HG02840 (cell line): ENCODE results near the gene MMRN2.
"Not testable (repeated sequence)": the region's sequence is repeated elsewhere in the genome, so short reads cannot be mapped to it uniquely, and the experiment has no call there.

ENCODE experiments used
- ATAC-seq: cut with Tn5 transposase; IDR thresholded peaks from one replicate; pipeline ENCODE4 v1.9.1; 2021; ENCODE audit warnings: mild to moderate bottlenecking, moderate library complexity, moderate number of reproducible peaks; ENCODE audit not compliant: unreplicated experiment, low FRiP score

MMRN2 gene

DNA sequence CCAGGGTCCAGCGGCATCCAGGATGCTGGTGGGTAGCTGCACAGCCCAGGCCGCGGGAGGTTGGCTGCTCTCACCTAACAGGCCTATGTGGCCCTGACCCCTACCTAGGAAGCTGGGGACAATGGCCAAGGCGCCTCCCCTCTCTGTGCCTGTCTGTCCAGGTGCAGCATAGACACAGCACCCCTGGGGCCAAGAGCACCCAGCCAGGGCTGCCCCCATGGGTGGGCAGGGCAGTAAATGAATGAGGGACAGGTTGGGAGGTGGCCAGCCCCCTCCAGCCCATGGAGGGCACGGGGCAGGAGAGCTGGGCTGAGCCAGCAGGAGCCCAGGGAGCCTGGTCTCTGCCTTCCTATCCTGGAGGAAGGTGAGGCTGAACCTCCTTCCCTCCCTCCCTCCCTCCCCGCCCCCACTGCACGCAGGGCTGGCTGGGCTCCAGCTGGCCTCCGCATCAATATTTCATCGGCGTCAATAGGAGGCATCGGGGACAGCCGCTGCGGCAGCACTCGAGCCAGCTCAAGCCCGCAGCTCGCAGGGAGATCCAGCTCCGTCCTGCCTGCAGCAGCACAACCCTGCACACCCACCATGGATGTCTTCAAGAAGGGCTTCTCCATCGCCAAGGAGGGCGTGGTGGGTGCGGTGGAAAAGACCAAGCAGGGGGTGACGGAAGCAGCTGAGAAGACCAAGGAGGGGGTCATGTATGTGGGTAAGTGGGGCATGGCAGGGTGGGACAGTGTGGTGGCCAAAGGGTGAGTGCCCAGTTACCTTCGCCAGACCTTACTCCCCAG, 893 bp upstream of the MMRN2 start, which contains the start of gene SNCG:
Gene SNCG (plus strand): TSS at position 484 of the 785 bp plus-strand sequence. CDS start 99 bp downstream, at position 583.
- no peak for ATAC-seq

- ATAC-seq: no peak
Observed at GRCh38 chr10:86956848-86957448, 467 bp downstream of the MMRN2 start.

GRCh38 chr10:86956195-86956847, 1.1 kb downstream of the MMRN2 start:
- no peak for ATAC-seq

DNA sequence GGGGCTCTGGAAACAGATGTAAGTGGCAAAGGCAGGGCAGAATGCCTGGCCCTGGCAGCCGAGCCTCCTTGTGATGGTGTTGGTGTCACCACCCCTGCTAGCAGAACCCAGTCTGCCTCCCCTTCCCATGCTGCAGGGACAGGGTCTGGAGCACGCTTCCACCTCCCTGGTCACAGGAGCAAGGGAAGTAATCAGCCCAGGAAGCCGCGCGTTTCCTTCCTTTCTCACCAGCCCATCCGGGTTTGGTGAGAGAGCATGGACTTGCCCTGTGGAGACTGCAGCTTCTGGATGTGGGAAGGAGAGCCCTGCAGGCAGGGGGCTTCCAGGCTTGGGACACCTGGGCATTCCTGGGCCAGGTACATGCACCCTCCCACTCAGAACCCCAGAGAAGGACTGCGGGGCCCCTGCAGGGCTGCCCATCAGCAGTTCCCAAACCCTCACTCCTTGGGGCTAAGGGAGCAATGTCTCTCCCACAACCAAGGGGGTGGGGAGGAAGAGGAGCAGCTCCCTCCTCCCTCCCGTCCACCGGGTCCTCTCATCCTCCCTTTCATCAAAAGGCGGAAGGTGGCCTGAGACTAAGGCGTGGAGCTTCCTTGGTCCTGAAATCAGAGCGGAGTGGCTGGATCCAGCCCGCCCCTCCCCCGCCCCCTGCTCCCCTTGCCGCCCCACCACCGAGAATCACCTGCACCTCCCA, 1.8 kb downstream of the MMRN2 start:
- ATAC-seq: no peak

DNA sequence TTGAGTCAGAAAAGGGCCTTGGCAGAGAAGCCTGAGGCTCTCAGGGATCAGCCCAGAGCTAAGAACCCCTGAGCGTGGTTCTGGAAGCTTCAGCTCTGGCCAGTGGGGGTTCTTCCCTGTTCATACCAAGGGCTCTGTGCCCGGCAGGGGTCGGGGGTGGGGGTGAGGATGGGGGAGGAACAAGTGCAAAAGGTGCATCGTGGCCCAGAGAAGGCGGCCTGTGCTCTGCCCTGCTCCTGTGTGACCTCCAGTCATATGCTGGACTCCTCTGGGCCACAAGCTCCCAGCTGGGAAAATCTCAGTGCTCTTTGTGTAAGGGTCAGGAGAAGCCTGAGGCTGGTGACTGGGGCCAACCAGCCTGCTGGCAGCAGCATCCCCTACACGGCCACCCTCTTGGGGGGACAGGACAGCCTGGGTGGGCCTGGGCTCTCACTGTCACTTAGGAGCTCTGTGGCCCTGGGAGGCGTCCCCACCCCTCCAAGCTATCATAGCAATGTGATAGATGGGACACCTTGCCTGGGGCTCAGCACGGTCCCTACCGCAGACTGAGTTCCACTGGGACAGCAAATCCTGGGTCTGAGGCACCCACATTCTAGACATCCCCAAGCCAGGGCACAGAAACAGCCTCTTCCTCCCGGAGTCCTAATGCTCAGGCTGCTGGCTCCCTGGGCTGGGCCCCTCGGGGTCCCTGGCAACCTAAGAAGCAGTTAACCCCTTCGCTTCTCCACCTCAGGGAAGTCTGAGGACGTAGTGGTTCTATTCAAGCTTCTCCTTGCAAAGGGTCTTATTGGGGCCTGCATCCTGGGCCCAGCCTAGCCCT, 2.5 kb downstream of the MMRN2 start:
- ATAC-seq: no peak

- no peak for ATAC-seq
Observed at GRCh38 chr10:86953747-86954680, 3.4 kb downstream of the MMRN2 start.

DNA sequence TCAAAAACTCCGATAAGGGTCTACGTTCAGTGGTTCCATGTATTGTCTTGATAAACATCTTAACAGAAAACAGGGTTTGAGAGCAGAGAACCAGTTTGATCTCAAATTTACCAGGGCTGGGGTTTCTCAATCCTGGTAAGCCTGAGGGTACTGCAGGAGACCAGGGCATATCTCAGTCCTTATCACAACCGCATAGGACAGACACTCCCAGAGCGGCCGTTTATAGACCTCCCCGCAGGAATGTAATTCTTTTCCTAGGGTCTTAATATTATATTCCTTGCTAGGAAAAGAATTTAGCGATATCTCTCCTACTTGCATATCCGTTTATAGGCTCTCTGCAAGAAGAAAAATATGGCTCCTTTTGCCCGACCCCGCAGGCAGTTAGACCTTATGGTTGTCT, 4.7 kb downstream of the MMRN2 start:
- ATAC-seq: not testable (repeated sequence)

- no peak for ATAC-seq
Observed at GRCh38 chr10:86952106-86952505, 5.3 kb downstream of the MMRN2 start.

- ATAC-seq: no peak
Observed at GRCh38 chr10:86951184-86951761, 6.1 kb downstream of the MMRN2 start.

DNA sequence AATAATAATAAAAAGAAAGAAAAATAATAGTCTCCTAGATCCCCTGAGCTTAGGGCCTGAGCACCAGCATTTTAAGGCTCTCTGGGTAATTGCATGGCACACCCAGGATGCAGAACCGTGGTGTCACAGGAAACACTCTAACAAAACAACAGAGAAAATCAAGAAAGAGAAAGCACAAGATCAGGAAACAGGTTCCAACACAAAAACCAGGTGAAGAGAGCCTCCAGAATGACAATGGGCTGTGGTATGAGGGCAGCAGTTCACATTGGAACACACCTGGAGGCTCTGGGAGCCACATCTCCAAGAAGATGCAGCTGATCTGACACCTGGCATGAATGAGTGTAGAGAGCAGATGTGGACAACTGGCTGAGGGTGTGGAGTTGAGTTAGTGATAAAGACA, 7.1 kb downstream of the MMRN2 start:
- no peak for ATAC-seq

- not testable (repeated sequence) for ATAC-seq
Observed at GRCh38 chr10:86947806-86948205, 9.6 kb downstream of the MMRN2 start.

DNA sequence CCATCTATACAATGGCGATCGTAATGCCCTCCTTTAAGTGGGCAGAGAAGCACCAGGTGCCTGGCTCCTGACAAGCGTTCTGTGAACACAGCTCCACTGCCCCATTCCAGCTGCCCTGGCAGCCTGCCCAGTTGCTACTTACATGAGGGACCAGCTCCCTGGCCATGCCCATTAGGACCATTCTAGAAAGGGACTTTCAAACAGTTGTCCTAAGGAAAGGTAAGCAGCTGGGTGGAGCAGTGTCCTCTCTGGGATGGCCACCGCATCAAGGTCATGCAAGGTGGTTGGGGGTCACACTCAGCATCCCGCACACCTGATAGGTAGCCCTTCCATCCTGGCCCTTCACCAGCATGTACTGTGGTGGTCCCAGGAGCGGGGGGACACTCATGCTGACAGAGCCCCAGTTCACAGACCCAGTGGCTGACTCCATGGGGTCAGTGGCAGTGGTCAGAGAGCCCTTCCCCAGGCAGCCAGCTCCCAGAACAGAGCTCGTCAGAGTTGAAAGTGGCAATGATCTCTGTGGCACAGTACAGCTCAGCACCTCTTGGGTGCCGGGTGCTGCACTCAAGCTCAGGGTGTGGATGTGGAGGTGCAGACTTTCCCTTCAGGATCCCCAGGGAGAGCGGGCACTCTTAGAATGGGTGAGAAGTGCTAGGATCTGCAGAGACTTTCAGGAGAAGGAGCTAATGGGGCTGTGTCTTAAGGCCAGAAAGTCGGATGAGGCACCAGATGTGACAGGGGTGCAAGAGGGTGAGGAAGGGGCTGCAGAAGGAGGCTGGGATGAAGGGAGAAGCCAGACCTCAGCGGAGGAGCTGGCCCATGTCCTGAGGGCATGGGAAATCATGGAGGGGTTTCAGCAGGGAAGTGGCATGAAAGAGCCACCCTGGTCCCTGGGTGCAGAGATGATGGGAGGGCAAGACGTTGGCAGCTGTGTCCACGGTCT, 10.9 kb downstream of the MMRN2 start:
- no peak for ATAC-seq

DNA sequence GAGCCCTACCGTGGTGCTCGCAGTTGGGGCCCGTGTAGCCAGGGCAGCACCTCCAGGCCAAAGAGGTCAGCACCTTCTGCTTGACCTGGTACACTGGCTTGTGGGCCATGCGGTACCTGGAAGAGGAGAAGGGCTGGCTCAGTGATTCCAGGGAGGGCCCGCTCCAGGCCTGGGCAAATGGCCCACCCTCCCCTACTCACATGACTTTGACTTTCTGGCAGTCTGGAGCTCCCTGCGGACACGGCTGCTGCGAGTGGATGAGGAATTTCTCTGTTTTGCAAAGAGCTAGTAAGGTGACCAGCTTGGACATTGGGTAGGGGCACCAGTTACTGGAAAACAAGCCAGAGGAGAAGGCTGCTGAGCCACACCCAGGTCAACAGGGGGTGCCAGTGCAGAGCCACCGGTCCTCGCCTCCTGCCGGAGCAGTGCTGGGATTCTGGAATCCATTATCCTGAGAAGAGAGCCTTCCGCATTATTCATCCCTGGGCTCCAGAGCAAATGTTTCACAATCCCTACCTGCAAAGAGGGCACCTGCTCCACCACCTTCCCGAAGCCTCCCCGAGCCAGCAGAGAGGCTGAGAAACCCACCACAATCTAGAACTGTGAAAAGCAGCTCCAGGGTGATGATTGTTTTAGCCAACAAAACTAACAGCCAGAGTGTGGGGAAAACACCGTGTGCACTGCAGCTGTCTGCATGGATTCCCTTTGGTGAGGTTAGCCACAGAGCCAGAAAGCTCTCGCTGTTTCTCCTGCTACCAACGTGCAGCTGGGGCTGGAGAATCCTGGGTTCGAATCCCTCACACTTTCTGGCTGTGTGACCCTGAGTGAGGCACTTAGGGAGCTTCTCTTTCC, 11.8 kb downstream of the MMRN2 start:
- no peak for ATAC-seq

- ATAC-seq: no peak
Observed at GRCh38 chr10:86944907-86945306, 12.5 kb downstream of the MMRN2 start.

DNA sequence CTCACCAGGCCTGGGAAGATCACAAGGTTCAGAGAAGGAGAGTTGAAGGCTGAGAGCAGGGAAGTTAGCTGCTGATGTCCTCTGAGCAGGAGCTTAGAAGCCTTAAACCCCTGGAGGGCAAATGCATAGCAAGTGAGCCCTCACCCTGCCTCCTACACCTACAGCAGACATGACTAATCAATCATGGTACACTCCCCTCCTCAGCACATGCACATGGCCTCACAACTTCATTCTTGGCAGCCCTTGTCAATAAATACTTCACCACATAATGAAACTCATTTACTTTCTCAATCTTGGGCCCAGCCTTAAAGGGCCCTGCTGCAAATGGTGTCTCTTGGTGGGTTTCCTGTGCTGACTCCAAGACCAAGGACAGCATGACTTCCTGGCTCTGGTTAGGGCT, 12.9 kb downstream of the MMRN2 start:
- ATAC-seq: no peak

GRCh38 chr10:86944031-86944419, 13.4 kb downstream of the MMRN2 start:
- ATAC-seq: no peak
